Mucosa of descending colon (tissue), 3 donors: ENCODE measurements around the gene TTLL6. TPM values are rescaled to one million over a fixed set of nuclear protein-coding genes. Genes with fewer than 3 reads are reported as not detected.
"Not testable (repeated sequence)": the region's sequence is repeated elsewhere in the genome, so short reads cannot be mapped to it uniquely, and the experiment has no call there.

ENCODE experiments used
- ATAC-seq: fragments of 200-7000 bp; cut with Tn5 transposase; one replicate; pipeline ENCODE4 v1.9.1; 2020; ENCODE audit warnings: mild to moderate bottlenecking, moderate library complexity
- DNase-seq, 3 donors: peaks; one replicate each; pipeline ENCODE4 v3.0.0-alpha.2; 2020
- H3K36me3 ChIP-seq: fragments of 200-600 bp; one replicate; pipeline ENCODE4 v1.8.0; 2021; ENCODE audit warnings: low read depth, mild to moderate bottlenecking
- H3K4me1 ChIP-seq: fragments of 200-600 bp; one replicate; pipeline ENCODE4 v1.8.0; 2021; ENCODE audit warnings: low read depth, mild to moderate bottlenecking
- H3K4me3 ChIP-seq: fragments of 200-600 bp; one replicate; pipeline ENCODE4 v1.8.0; 2021; ENCODE audit warnings: mild to moderate bottlenecking
- H3K9me3 ChIP-seq: fragments of 200-600 bp; one replicate; pipeline ENCODE4 v1.8.0; 2021; ENCODE audit warnings: mild to moderate bottlenecking
- CTCF ChIP-seq: fragments of 200-600 bp; IDR thresholded peaks from one replicate; pipeline ENCODE4 v1.8.0; 2022; ENCODE audit warnings: antibody characterized with exemption, mild to moderate bottlenecking
- intact Hi-C, 2 donors: fragments of 100-400 bp; cut with DNase I in 1 of 2; cut with micrococcal nuclease in 1 of 2; formaldehyde crosslinking; loops; one replicate each; pipeline versions ENCODE4 v1.11.0 to v1.11.1; 2022; cut with DNase I, micrococcal nuclease
- total RNA-seq, 3 donors: library from RNA; stranded (reverse); fragmentation: NEBNext Ultra II Directional in 2 of 3; extraction: Animal tissue kit (Norgen Biotek cat#: 25700) in 2 of 3; gene quantifications; one replicate each; pipeline versions ENCODE4 v1.2.1 to v1.2.4, GENCODE V29; 2021 to 2023
- donor health status: DM: no; HTN: no; CAD: no; lungs with moderate emphysema.
- donor health status: DM: no; HTN: no; CAD: no.
- donor health status: DM: no; HTN: yes; CAD: no.

The TTLL6 gene
- total RNA-seq, 3 donors from 2014 or later: 10.7 to 25.1 (median 12.2) TPM

- Histone ChIP-seq H3K36me3 (no peaks in the 10 kb centered on the region), H3K4me1 (no peaks in the 10 kb centered on the region), H3K4me3 (no peak overlapping the region), H3K9me3 (no peaks in the 10 kb centered on the region)
- TF ChIP-seq CTCF: no peak
- DNase-seq: no peak
- ATAC-seq: no peak
- intact Hi-C loops: no loop called here
These were observed 8.7 kb upstream of the TTLL6 start for GRCh38 chr17:48825446-48826381.

- H3K4me3 ChIP-seq, DNase-seq, H3K36me3 ChIP-seq, ATAC-seq, intact Hi-C loops, H3K9me3 ChIP-seq: not testable (repeated sequence)
- H3K4me1 ChIP-seq: peaks cover 16% of the 10 kb centered on the region
These were observed 3.9 kb upstream of the TTLL6 start for GRCh38 chr17:48820936-48821335.

- Histone ChIP-seq H3K4me1 (peaks cover 18% of the 10 kb centered on the region), H3K9me3 (no peaks in the 10 kb centered on the region), H3K36me3 (no peaks in the 10 kb centered on the region), H3K4me3 (no peak overlapping the region)
- no peak for TF ChIP-seq CTCF
- intact Hi-C loops: no loop called here
- ATAC-seq (no peak), DNase-seq (no peak)
These were observed 2.4 kb upstream of the TTLL6 start for GRCh38 chr17:48819466-48819865.

GRCh38 chr17:48818361-48818841, 1.4 kb upstream of the TTLL6 start:
- no peak for TF ChIP-seq CTCF
- DNase-seq (no peak), ATAC-seq (no peak)
- peaks cover 19% of the 10 kb centered on the region for H3K4me1 ChIP-seq
- H3K9me3 ChIP-seq: no peaks in the 10 kb centered on the region
- no peak overlapping the region for H3K4me3 ChIP-seq
- no peaks in the 10 kb centered on the region for H3K36me3 ChIP-seq
- intact Hi-C loops: no loop called here

GRCh38 chr17:48816438-48816773, 623 bp downstream of the TTLL6 start:
- no peak for DNase-seq
- no peaks in the 10 kb centered on the region for H3K36me3 ChIP-seq
- H3K4me1 ChIP-seq: peaks cover 19% of the 10 kb centered on the region
- intact Hi-C loops: no loop called here
- H3K9me3 ChIP-seq: no peaks in the 10 kb centered on the region
- TF ChIP-seq CTCF: no peak
- no peak for ATAC-seq
- no peak overlapping the region for H3K4me3 ChIP-seq

- ATAC-seq: no peak
These were observed 1.7 kb downstream of the TTLL6 start for GRCh38 chr17:48815311-48815710.

More at GRCh38 chr17:48815311-48815710, 1.7 kb downstream of the TTLL6 start:
- no peak for TF ChIP-seq CTCF
- H3K9me3 ChIP-seq: no peaks in the 10 kb centered on the region
- no peak for DNase-seq
- H3K4me1 ChIP-seq: peaks cover 19% of the 10 kb centered on the region
- intact Hi-C loops: no loop called here
- H3K36me3 ChIP-seq: no peaks in the 10 kb centered on the region
- H3K4me3 ChIP-seq: no peak overlapping the region
